ENCODE data around the gene GBP2. TPM values are rescaled to one million over a fixed set of nuclear protein-coding genes. Genes with fewer than 3 reads are reported as not detected.

GBP2 gene
- total and polyA plus RNA-seq, 2 of the 4 experiments (the other 2 are of a cell fraction), result 8.2 to 17.7 TPM

GRCh38 chr1:89147678-89148658 is 22.1 kb upstream of the GBP2 start:
- intact Hi-C loops (cut with micrococcal nuclease), result no loop called here
- WGBS, 2 experiments (ENCODE audit: extremely low coverage in 2 of 2, insufficient read length in 1 of 2), result 100% methylated on average over 1 of the region's 3 CpGs; no CpG with 5 or more reads in 1 of the 2 experiments
- POLR2A ChIA-PET (ENCODE audit: unreplicated experiment), result no interaction called here

More at GRCh38 chr1:89147678-89148658, 22.1 kb upstream of the GBP2 start:
- in situ Hi-C loops (cut with MboI; ENCODE audit: low sequenced_read_pairs) (no loop called here), dilution Hi-C loops (cut with HindIII; ENCODE audit: low sequenced_read_pairs, unreplicated experiment) (no loop called here)
- Histone ChIP-seq H2AFZ (replicated peaks; ENCODE audit: low read length, poor library complexity) (no peak overlapping the region), H4K91ac (ENCODE audit: insufficient read depth, low read depth, low read length) (no peak overlapping the region), H3K4me1 (ENCODE audit: control insufficient read depth, insufficient read depth, low read length) (no peaks in the 10 kb centered on the region), H3K14ac (replicated peaks; ENCODE audit: low read depth, low read length) (no peak overlapping the region), H2BK120ac (ENCODE audit: low read depth, low read length) (no peak overlapping the region), H3K9me3 (ENCODE audit: control insufficient read depth, insufficient read depth, low read length) (no peaks in the 10 kb centered on the region), H2AK9ac (replicated peaks; ENCODE audit: low read depth, low read length, poor library complexity) (no peak overlapping the region), H3K9ac (ENCODE audit: low read depth, low read length) (no peak overlapping the region), H3K4ac (ENCODE audit: low read depth, low read length) (no peak overlapping the region), H3K9me1 (ENCODE audit: insufficient read depth, low read length) (no peaks in the 10 kb centered on the region), H2BK20ac (ENCODE audit: low read depth, low read length) (no peak overlapping the region), H3K18ac (ENCODE audit: low read depth, low read length) (no peak overlapping the region), H3K27me3 (ENCODE audit: control insufficient read depth, insufficient read depth, low read length) (no peaks in the 10 kb centered on the region), H4K20me1 (ENCODE audit: insufficient read depth, low read length) (no peaks in the 10 kb centered on the region), H3K79me1 (ENCODE audit: low read depth in 1 of 2, low read length in 2 of 2) (no peaks in the 10 kb centered on the region), H3K4me2 (ENCODE audit: low read depth, low read length) (no peak overlapping the region), H3K23ac (ENCODE audit: low read depth, low read length) (no peak overlapping the region), H4K8ac (ENCODE audit: low read depth in 2 of 2, low read length in 2 of 2) (no peak overlapping the region), H2AK5ac (ENCODE audit: low read depth, low read length) (no peak overlapping the region), H4K5ac (ENCODE audit: low read depth, low read length) (no peak overlapping the region), H2BK5ac (ENCODE audit: low read depth, low read length, poor library complexity, severe bottlenecking) (no peak overlapping the region), H3K4me3 (ENCODE audit: insufficient read depth, low read depth, low read length) (no peak overlapping the region), H3K36me3 (ENCODE audit: control insufficient read depth, insufficient read depth, low read length) (no peaks in the 10 kb centered on the region), H2BK15ac (ENCODE audit: low read depth, low read length) (no peak overlapping the region), H3K27ac (ENCODE audit: insufficient read depth, low read length) (no peak overlapping the region), H3K56ac (ENCODE audit: extremely low read depth, insufficient read depth, low read length) (no peak overlapping the region)
- TF ChIP-seq ELK1 (IDR thresholded peaks at IDR 0.05; ENCODE audit: borderline replicate concordance, low read depth, low read length) (no peak), BHLHE40 (IDR thresholded peaks at IDR 0.05; ENCODE audit: low read depth, low read length) (no peak), MXI1 (IDR thresholded peaks at IDR 0.05; ENCODE audit: borderline replicate concordance, low read depth, low read length) (no peak), CEBPB (IDR thresholded peaks at IDR 0.05; ENCODE audit: low read depth, low read length) (no peak), RAD21 (IDR thresholded peaks at IDR 0.05; ENCODE audit: low read length) (no peak)
- TF ChIP-seq, protein P1, sequence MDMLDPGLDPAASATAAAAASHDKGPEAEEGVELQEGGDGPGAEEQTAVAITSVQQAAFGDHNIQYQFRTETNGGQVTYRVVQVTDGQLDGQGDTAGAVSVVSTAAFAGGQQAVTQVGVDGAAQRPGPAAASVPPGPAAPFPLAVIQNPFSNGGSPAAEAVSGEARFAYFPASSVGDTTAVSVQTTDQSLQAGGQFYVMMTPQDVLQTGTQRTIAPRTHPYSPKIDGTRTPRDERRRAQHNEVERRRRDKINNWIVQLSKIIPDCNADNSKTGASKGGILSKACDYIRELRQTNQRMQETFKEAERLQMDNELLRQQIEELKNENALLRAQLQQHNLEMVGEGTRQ (IDR thresholded peaks at IDR 0.05; ENCODE audit: low read depth, low read length), result no peak
- DNase-seq (no peak), ATAC-seq (ENCODE audit: low read depth) (no peak)
- BruUV-seq (replicated peaks), result no TSS peak
- CTCF ChIA-PET, result interaction anchor here (0.7 to 1.9 kb wide), 2 partner anchors 13 to 62 kb away, joined by 3 to 9 read pairs; no protein-coding TSS in a partner anchor

Data from IMR-90 (cell line).